Endometrium (tissue), 2 donors: ENCODE results near the gene BCL11A.

Experiments
- FAIRE-seq: peaks from 2 replicates; lab custom pipeline; 2012; peaks lifted over from hg19 to GRCh38; lab: Jason Lieb, UNC
- donor health status: control.
- donor health status: control.

BCL11A gene

DNA sequence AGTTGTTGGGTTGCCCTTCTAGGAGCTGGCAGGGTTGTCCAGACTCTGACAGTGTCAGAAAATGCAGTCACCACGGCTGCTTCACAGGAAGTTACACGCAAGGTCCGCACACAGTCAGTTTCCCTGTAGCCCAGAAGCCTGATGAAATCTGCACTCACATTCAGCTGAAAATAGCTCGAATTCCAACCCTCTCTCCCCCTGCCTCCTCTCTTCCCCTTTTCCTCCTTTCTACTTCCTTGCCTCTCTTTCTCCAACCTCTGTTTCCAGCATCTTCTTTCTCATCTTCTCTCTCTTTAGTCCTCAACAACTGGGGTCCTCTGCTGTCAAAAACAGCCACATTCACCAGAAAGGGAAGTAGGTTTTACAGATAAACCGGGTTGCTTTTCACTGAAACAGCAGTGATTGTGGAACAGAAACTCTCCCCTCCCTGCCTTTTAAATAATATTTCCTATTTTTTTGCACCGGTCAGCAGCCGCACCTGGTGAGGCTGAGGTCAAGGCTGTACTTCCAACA, 69.3 kb downstream of the BCL11A start:
- no peak for FAIRE-seq

GRCh38 chr2:60483401-60483800, 70.1 kb downstream of the BCL11A start:
- FAIRE-seq = no peak

- no peak for FAIRE-seq
Measured at GRCh38 chr2:60482222-60482621, 71.2 kb downstream of the BCL11A start.

DNA sequence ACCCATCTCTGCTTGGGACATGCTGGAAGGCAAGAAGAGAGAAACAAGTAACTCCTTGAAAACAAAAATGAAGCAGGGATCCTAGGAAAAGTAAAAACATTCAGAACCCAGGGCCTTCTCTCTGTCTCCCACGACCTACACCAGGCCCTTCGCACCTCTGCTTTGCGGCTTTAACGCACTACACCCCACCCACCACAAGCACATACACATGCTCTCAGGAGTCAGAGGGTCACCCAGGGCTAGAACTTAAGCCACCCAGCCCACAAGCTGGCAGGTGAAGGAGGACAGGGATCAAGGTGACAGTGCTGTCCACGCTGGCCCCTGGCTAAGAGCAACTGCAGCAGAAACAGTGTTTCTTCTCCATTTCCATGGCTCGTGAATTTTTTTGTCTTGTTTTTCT, 72.2 kb downstream of the BCL11A start:
- no peak for FAIRE-seq

- no peak for FAIRE-seq
Measured at GRCh38 chr2:60480089-60480773, 73.2 kb downstream of the BCL11A start.

- no peak for FAIRE-seq
Measured at GRCh38 chr2:60479226-60480088, 74.0 kb downstream of the BCL11A start.

DNA sequence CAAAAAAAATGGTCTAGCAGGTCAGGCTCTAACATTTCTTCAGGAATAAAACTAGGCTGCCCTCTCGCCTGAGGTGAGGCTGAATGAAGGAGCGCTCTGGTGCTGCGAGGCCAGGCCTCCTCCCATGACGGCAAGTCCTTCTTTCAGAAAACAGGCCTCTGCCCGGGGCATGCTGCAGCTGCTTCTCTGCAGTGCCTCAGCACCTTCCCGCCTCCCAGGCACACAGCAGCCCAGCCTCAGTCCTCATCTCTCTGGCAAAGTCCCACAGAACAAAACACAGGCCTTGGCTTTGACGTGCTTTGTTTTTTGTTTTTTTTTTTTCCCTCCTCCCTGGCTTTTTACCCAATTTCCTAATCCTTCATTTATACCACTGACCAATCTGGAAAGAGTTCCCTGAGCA, 74.8 kb downstream of the BCL11A start:
- no peak for FAIRE-seq

DNA sequence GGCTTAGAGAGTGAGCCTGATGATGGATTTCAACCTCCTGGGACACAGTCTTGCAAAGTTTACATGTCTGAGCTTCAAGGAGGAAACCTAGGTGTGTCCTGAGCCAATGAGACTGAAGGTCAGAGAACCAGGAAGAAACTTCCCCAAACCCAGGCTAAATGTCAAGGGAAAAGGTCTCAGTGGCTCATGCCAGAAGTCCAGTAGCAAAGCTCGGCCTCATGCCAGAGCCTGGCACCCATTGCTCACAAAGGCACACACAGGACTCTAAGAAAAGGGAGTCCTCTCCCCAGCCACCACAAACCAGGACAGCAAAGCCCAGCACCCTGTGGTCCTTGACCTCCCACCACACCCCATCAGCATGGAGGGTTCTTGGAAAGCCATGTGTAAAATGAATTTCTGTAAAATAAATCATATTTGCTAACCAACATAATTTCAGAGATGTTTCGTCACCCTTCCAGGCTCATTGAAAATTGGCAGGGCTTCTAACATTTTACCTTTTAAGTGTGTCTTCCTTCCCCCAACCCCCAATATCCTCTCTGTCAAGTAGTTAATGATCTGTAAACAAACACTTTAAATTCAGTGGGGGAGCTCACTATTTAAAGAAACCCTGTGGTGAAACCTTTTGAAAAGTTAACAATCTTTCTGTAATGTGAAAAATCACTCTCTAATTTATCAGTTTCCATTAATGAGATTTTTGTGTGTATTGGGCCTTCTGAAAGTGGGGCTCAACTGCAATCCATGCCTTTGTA, 77.1 kb downstream of the BCL11A start:
- FAIRE-seq = no peak

DNA sequence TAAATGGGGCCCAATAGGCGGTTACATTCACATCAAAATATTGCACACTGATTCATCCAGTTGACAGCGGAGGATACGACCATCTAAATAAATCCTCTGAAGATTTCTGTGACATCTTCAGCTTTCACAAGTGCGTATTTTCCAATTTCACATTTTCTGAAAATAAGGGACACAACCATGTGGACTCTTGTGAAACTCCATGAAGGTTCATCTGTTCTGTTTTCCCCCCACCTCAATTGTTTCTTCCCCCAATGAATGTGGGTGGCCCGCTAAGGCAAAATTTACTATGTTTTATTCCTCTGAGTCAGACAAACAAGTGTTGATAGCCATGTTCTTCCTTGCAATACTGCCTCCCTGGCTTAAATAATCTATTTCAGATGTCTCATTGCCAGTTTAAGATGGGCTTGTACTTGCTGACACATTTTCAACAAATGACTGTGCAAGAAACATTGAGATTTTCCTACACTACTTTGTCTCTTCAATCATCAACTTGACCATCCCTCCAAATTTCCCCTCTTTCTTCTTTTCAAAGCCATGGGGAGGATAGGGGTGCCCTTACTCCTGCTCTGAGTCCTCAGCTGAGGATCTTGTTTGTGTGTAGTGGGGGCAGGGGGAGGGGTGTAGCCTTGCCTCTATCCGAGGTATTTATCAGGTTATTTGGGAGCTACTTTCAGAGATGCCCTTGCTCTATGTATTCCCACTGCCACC, 78.2 kb downstream of the BCL11A start:
- no peak for FAIRE-seq

GRCh38 chr2:60474301-60474700, 79.2 kb downstream of the BCL11A start:
- FAIRE-seq = no peak

GRCh38 chr2:60473546-60473945, 79.9 kb downstream of the BCL11A start:
- FAIRE-seq = no peak

GRCh38 chr2:60472663-60473289, 80.7 kb downstream of the BCL11A start:
- FAIRE-seq = no peak

- FAIRE-seq = no peak
Measured at GRCh38 chr2:60472041-60472440, 81.4 kb downstream of the BCL11A start.

DNA sequence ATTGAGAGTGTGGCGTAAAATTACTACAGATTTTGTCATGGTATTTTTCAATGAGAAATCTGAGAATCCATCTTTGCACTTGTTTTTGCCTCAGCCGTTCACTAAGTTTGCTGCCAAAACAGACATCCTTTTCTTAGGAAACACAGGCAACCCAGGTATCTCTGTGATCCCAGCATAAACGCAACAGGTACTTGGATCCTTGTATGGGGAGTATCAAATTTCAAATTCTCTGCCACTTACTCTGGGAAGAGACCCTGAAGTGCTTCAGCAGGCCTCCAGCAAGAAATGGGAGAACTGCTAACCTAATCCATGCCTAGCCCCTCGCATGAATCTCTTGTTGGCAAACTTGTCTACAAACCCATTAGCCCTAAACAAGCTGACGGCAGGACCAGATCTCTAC, 83.1 kb downstream of the BCL11A start:
- FAIRE-seq = no peak

DNA sequence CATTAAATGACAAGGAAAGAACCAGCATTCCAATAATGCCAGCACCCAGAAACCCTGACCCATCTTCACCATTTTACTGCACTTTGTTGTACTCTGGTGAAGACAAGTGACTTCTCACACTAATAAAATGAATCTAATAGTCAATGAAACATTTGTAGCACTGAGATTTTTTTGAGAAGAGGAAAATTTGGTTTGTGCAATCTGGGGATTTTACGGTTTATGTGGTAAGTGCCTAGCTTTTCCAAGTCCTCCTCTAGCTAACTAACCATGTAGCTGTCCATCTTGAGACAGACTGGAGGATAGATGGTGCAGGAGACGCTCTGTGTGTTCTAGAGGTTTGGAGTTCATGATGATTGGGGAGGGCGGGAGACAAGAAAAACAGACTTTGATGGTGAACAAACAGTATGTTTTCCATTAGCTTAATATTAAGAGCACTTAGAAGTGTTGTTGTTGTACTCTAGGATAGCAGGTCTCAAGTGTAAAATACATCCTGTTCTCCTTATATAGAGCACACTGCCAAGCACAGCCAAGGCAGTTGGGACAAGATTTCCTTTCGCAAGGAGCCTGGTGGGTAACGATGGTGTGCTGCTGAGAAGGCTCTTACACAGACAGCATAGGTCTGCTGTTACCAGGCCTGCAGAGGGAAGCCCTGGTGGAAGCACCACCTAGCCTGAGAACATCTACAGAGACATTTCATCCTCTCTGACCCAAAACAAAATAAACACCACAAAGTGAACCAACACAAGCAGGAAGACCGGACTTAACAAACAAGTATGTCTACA, 83.7 kb downstream of the BCL11A start:
- no peak for FAIRE-seq

- no peak for FAIRE-seq
Measured at GRCh38 chr2:60468382-60469085, 84.9 kb downstream of the BCL11A start.

- no peak for FAIRE-seq
Measured at GRCh38 chr2:60466161-60466702, 87.2 kb downstream of the BCL11A start.

DNA sequence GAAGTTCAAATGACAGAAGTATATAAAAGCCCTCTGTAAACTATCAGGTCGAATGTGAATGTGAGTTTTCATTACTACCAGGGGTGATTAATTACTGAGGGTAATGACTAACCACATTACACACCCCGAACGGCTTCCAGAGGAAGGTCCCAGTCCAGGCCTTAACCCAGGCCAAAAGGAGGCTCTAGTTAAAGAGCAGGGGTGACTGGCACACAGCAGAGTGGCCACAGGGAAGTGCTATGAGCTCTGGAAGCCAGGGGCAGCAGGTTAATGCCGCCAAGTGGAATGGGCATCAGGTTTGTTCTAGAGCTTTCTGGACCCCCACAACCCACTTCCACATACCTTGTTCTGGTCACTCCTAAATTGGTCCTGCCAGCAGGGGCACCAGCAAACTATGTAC, 87.7 kb downstream of the BCL11A start:
- FAIRE-seq = no peak

GRCh38 chr2:60463249-60463648, 90.2 kb downstream of the BCL11A start:
- peak; percentile 86 for FAIRE-seq
